Activated CD4-positive, alpha-beta memory T cell treated with anti-CD3 and anti-CD28 coated beads, Interleukin-2, amount 10 ng/mL, durations not matched to agents 7 days and 5 days (primary cell): ENCODE data around the gene ANTXR1. TPM values are rescaled to one million over a fixed set of nuclear protein-coding genes. Genes with fewer than 3 reads are reported as not detected.

Source experiments
- CTCF ChIA-PET: fragments of 350-600 bp; sonication (Branson Sonifier 250); formaldehyde crosslinking; loops from one replicate; lab custom pipeline; 2021; ENCODE audit warnings: antibody characterized with exemption, inconsistent platforms; lab: Charles Lee
- POLR2A ChIA-PET: fragments of 350-600 bp; sonication (Branson Sonifier 250); formaldehyde crosslinking; loops from one replicate; lab custom pipeline; 2021; ENCODE audit warnings: antibody characterized with exemption; lab: Charles Lee
- DNase-seq: peaks from one replicate; pipeline ENCODE4 v3.0.0-alpha.2; 2020
- H3K27ac Mint-ChIP-seq: one replicate; pipeline ENCODE4 v1.8.0; 2021; ENCODE audit warnings: mild to moderate bottlenecking, mixed read lengths
- H3K27me3 Mint-ChIP-seq: one replicate; pipeline ENCODE4 v1.8.0; 2021; ENCODE audit warnings: mixed read lengths
- H3K36me3 Mint-ChIP-seq: one replicate; pipeline ENCODE4 v1.8.0; 2021; ENCODE audit warnings: low read depth, mixed read lengths
- H3K4me1 Mint-ChIP-seq: one replicate; pipeline ENCODE4 v1.8.0; 2021; ENCODE audit warnings: mixed read lengths
- H3K4me3 Mint-ChIP-seq: one replicate; pipeline ENCODE4 v1.8.0; 2021; ENCODE audit warnings: mild to moderate bottlenecking, mixed read lengths
- H3K9me3 Mint-ChIP-seq: one replicate; pipeline ENCODE4 v1.8.0; 2021; ENCODE audit warnings: mixed read lengths
- total RNA-seq, 2 experiments: library from RNA; stranded (reverse); gene quantifications; one replicate each; pipeline ENCODE4 v1.2.3, GENCODE V29; 2021

ANTXR1 gene
- total RNA-seq, 2 experiments from 2014 or later = not detected

DNA sequence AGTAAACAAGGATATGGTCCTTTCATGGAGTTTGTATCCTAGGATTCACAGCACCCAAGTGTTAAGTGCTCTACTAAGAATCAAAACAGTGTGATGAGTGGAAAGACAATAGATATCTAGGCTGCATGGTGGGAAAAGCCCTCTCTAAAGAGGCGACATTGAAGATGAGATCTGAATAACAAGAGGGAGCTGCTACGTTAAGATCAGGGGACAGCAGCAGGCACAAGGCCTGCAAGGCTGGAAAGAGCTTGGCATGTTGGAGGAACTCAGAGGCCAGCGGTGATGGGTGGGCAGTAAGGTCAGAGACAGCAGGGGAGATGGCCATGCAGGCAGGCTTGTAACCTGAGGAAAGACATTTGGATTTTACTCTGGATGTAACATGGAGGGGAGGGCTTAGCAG lies 196.5 kb downstream of the ANTXR1 start:
- no peaks in the 10 kb centered on the region for H3K4me1 Mint-ChIP-seq
- no peak overlapping the region for H3K27ac Mint-ChIP-seq
- DNase-seq = no peak
- CTCF ChIA-PET = no interaction called here
- no peaks in the 10 kb centered on the region for H3K9me3 Mint-ChIP-seq
- POLR2A ChIA-PET = no interaction called here
- peaks cover 17% of the 10 kb centered on the region for H3K27me3 Mint-ChIP-seq
- H3K4me3 Mint-ChIP-seq = no peak overlapping the region
- H3K36me3 Mint-ChIP-seq = no peaks in the 10 kb centered on the region

DNA sequence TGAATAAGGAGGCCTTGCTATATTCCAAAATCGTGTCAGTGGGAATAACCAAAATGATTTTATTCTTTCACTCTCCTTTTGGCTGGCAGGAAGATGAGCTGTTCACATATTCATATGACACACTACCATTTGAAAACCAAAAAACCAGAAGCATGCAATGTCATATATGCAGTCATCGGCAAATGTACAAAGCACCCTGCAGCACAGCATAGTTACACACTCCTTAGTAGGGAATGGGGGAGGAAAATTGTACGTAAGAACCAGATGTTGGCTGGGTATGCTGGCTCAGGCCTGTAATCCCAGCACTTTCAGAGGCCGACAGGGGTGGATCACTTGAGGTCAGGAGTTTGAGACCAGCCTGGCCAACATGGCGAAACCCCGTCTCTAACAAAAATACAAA lies 197.4 kb downstream of the ANTXR1 start:
- H3K27me3 Mint-ChIP-seq = peaks cover 13% of the 10 kb centered on the region
- ChIA-PET CTCF (interaction anchor here (0.7 kb wide), 1 partner anchor 199 kb away, joined by 3 read pairs; no protein-coding TSS in a partner anchor), POLR2A (no interaction called here)

DNA sequence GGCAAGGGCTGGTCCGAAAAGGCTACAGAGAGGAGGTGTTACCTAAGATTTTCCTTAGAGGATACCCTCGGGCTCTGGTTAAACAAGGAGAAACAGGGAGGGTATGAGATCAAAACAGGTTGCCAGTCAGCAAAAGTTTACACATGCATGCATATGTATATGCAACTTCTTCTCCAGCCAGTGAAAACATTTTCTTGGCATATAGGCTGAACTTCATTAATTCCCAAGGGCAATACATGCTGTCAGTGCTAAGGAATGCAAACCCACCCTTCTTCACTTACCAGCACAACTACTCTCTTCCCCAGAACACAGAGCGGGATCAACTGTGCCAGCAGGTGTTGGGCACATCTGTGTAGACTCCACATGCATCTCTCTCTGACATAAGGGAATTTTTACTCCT lies 198.1 kb downstream of the ANTXR1 start:
- H3K36me3 Mint-ChIP-seq = no peaks in the 10 kb centered on the region
- CTCF ChIA-PET = interaction anchor here (0.7 kb wide), 1 partner anchor 200 kb away, joined by 3 read pairs; no protein-coding TSS in a partner anchor
- no peaks in the 10 kb centered on the region for H3K4me1 Mint-ChIP-seq
- no peak overlapping the region for H3K27ac Mint-ChIP-seq
- H3K4me3 Mint-ChIP-seq = no peak overlapping the region
- H3K9me3 Mint-ChIP-seq = no peaks in the 10 kb centered on the region
- DNase-seq = no peak
- H3K27me3 Mint-ChIP-seq = peaks cover 16% of the 10 kb centered on the region
- POLR2A ChIA-PET = no interaction called here

More for the DNA sequence above, 197.4 kb downstream of the ANTXR1 start:
- Mint-ChIP-seq H3K27ac (no peak overlapping the region), H3K36me3 (no peaks in the 10 kb centered on the region), H3K4me1 (no peaks in the 10 kb centered on the region), H3K4me3 (no peak overlapping the region), H3K9me3 (no peaks in the 10 kb centered on the region)
- no peak for DNase-seq

DNA sequence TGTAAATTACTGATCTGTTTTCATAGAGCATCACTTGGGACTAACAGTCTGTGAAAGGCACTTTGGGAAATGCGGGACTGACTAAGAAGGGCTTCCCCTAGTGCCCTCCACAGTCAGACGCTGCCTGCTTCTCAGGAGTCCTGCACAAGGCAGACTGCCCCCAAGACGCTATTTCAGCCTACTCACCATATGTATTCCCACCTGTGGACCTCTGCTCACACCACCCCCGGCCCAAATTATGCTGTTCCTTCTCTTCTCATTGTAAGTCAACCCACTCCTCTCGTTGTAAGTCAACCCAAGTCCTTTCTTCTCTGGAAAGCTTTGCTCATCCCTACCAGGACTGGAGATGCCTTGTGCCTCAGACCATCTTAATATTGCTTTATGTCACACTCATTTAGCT lies 198.7 kb downstream of the ANTXR1 start:
- POLR2A ChIA-PET = no interaction called here
- Mint-ChIP-seq H3K4me1 (no peaks in the 10 kb centered on the region), H3K27ac (no peak overlapping the region), H3K36me3 (no peaks in the 10 kb centered on the region), H3K9me3 (no peaks in the 10 kb centered on the region), H3K4me3 (no peak overlapping the region), H3K27me3 (peaks cover 17% of the 10 kb centered on the region)
- CTCF ChIA-PET = no interaction called here
- DNase-seq = no peak

DNA sequence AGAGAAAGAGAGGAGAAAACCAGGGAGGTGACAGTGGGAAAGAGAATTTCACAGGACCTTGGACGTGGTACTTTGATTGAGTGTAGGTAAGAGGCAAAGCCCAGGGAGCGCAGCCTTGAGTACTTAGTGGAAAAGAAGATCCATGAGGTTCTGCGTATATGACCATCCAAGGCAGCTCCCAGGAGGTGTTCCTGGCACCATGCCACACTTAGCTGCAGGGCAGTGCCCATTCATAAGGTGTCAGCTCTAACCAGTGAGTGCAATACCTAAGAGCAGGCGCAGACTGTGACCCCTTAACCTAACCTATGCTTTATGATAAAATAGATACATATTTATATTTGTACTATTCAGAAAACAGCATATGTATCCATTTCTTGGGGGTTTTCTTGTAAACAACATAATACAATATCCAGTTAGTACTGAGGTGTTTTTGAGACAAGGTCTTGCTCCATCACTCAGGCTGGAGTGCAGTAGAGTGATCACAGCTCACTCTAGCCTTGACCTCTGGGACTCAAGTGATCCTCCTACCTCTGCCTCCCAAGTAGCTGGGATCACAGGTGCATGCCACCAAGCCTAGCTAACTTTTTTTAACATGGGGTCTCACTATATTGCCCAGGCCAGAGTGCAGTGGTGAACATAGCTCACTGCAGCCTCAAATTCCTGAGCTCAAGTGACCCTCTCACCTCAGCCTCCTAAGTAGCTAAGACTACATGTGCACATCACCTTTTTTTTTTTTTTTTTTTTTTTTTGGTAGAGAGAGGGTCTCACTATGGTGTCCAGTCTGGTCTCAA lies 199.5 kb downstream of the ANTXR1 start:
- H3K4me3 Mint-ChIP-seq = no peak overlapping the region
- H3K4me1 Mint-ChIP-seq = no peaks in the 10 kb centered on the region
- DNase-seq = no peak
- H3K27me3 Mint-ChIP-seq = peaks cover 17% of the 10 kb centered on the region
- no peaks in the 10 kb centered on the region for H3K36me3 Mint-ChIP-seq
- ChIA-PET POLR2A (no interaction called here), CTCF (interaction anchor here (0.6 to 1.1 kb wide), 2 partner anchors 15 to 201 kb away, joined by 3 read pairs; no protein-coding TSS in a partner anchor)
- H3K27ac Mint-ChIP-seq = no peak overlapping the region
- no peaks in the 10 kb centered on the region for H3K9me3 Mint-ChIP-seq

DNA sequence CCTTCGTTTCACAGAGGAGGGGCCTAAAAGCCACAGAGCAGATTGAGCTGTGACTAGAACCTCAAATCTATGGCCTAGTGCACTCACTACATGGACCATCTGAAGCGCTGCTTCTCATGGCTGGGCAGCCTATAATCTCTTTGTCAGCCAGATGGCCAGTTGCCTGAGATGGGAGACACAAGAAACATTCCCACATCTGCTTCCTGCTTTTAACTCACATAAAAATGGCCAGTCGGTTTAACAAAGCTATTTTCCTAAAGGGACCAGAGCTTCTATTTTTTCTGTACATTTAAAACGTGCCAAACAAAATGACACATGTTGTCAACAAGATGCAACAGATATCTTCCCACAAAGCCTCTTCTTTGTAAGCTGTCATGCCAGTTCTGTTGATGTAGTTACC lies 200.2 kb downstream of the ANTXR1 start:
- ChIA-PET POLR2A (no interaction called here), CTCF (interaction anchor here (0.7 to 1.1 kb wide), 2 partner anchors 15 to 89 kb away, joined by 3 to 6 read pairs; no protein-coding TSS in a partner anchor)
- H3K36me3 Mint-ChIP-seq = no peaks in the 10 kb centered on the region
- no peaks in the 10 kb centered on the region for H3K9me3 Mint-ChIP-seq
- H3K4me1 Mint-ChIP-seq = no peaks in the 10 kb centered on the region
- DNase-seq = no peak
- peaks cover 14% of the 10 kb centered on the region for H3K27me3 Mint-ChIP-seq
- H3K27ac Mint-ChIP-seq = no peak overlapping the region
- H3K4me3 Mint-ChIP-seq = no peak overlapping the region

DNA sequence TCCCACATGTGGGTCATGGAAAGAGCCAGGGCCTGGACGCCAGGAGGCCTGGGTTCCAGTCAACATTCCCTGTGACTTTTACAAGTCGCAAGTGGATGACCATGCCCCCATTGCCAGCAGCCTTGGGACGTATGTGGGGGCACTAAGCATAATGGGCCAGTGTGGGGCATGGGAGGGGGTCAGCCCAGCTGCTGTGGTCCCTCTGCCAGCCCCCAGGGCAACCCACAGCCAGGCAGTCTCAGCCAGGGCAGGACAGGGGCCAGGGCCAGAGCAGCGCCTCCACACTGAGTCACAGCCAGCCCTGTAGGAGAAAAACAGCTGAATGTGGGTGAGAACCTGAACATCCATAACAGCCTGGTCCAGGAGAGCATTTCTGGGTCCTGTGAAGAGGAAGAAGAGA lies 200.8 kb downstream of the ANTXR1 start:
- CTCF ChIA-PET = interaction anchor here (0.7 kb wide), 1 partner anchor 89 kb away, joined by 6 read pairs; no protein-coding TSS in a partner anchor
- no peaks in the 10 kb centered on the region for H3K36me3 Mint-ChIP-seq
- H3K27ac Mint-ChIP-seq = no peak overlapping the region
- H3K4me3 Mint-ChIP-seq = no peak overlapping the region
- DNase-seq = no peak
- H3K27me3 Mint-ChIP-seq = peaks cover 14% of the 10 kb centered on the region
- POLR2A ChIA-PET = no interaction called here
- no peaks in the 10 kb centered on the region for H3K4me1 Mint-ChIP-seq
- no peaks in the 10 kb centered on the region for H3K9me3 Mint-ChIP-seq

DNA sequence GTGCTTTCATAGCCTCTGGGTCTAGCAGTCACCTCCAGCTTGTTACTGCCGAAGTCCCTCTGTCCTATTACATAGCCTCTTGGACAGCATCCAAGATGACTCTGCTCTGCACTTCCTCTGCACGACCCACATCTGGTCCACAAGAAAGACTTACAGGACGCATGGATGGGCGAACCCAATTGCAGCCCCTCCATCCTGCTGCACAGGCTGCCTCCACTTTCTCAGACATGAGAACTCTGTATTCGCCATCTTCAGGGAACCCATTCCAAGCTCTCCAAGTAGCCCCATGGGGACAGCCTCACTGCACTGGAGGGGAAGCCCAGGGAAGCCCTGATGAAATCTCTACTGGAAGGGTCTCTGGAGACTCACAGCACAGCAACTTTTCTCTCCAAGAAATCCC lies 201.9 kb downstream of the ANTXR1 start:
- Mint-ChIP-seq H3K9me3 (no peaks in the 10 kb centered on the region), H3K27ac (no peak overlapping the region), H3K4me1 (no peaks in the 10 kb centered on the region), H3K4me3 (no peak overlapping the region), H3K27me3 (peaks cover 14% of the 10 kb centered on the region), H3K36me3 (no peaks in the 10 kb centered on the region)
- no peak for DNase-seq
- POLR2A ChIA-PET = no interaction called here
- CTCF ChIA-PET = no interaction called here

DNA sequence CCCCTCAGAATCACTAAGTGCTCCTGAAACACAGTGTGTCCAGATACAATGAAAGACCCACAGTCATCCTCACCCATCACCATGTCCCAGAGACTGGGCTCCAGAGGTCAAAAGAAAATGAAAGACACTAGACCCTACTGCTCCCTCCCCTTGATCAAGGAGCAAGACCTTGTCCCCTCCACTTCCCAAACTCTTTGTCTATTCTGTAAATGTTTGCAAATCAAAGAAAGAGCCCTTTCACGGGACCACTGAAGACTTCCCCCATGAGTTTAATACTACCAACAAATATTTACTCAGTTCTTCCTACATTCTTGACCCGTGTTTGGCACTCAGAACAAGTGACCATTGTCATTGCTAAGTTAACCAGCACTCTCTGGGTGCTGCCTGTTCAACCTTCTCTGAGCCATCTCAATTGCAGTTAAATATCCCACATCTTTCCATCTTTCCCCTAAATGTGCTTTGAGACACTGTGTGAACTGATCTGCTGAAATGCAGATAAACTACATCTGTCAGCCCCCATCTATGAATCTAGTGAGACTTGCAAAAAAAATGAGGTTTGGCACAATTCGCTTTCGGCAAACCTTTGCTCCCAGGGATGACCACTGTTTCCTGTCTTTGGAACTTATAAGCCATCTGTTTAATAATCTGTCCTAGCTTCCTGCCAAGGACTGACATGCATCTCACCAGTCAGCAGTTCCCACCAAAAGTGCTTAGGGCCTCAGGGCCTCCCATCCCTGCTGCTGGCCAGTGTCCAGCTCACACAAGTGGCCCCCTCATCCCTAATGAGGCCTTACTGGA lies 203.8 kb downstream of the ANTXR1 start:
- Mint-ChIP-seq H3K4me3 (no peak overlapping the region), H3K36me3 (no peaks in the 10 kb centered on the region), H3K27ac (no peak overlapping the region), H3K9me3 (no peaks in the 10 kb centered on the region), H3K4me1 (no peaks in the 10 kb centered on the region), H3K27me3 (peaks cover 19% of the 10 kb centered on the region)
- ChIA-PET CTCF (no interaction called here), POLR2A (no interaction called here)
- no peak for DNase-seq

DNA sequence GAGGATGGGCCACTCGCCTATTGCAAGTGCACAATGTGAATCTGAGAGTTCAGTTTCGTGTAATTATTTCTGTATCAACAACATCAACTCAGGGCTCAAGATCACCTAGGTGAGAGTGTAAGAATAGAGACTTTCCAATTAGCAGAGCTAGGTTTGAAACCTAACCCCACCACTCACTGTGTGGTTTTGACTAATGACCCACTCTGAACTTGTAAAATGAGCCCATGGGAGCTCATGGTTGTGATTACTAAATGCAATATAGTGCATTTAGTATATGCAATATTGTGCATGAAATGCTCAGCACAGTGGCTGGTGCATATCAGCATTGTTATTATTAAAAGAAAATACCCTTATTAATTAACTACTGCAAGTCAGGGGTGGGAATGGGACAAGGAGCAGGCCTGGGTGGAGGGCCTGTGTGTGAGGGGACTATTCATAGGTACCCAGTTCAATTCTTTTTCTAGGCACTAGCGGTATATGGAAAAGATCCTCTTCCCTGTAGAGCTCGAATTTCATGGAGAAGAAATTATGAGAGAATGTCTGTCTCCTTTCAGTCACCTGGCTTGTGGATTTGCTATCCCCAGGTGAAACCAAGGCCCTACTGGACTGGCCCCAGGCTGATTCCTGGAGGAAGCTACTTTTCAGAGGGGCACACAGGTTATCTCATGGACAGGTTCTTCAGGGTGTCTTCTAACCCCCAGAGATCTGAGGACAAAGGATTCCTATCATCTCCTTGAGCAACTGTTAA lies 204.5 kb downstream of the ANTXR1 start:
- no peak for DNase-seq
- H3K36me3 Mint-ChIP-seq = no peaks in the 10 kb centered on the region
- ChIA-PET POLR2A (no interaction called here), CTCF (no interaction called here)
- no peaks in the 10 kb centered on the region for H3K9me3 Mint-ChIP-seq
- H3K27me3 Mint-ChIP-seq = peaks cover 25% of the 10 kb centered on the region
- H3K4me1 Mint-ChIP-seq = no peaks in the 10 kb centered on the region
- no peak overlapping the region for H3K27ac Mint-ChIP-seq
- H3K4me3 Mint-ChIP-seq = no peak overlapping the region

DNA sequence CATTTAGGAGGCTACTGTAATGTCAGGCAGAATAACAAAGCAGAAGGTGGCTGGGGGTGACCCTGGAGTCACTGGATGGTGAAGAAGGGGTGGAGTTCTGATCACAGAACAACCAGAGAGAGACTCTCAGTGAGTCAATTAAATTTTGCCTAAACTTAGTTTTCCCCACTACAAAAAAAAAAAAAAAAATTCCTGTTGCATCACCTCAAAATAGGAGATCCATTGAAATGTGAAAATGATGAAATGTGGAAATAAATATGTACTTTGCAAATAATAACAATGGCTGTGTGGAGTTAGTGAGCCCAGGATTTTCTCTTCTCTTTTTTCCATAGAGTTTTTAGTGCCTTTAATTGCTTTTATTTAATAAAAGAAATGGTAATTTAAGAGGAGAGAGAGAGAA lies 208.5 kb downstream of the ANTXR1 start:
- Mint-ChIP-seq H3K36me3 (no peaks in the 10 kb centered on the region), H3K27me3 (peaks cover 29% of the 10 kb centered on the region), H3K4me3 (no peak overlapping the region), H3K27ac (no peak overlapping the region), H3K9me3 (no peaks in the 10 kb centered on the region), H3K4me1 (no peaks in the 10 kb centered on the region)
- CTCF ChIA-PET = no interaction called here
- no peak for DNase-seq
- POLR2A ChIA-PET = no interaction called here

DNA sequence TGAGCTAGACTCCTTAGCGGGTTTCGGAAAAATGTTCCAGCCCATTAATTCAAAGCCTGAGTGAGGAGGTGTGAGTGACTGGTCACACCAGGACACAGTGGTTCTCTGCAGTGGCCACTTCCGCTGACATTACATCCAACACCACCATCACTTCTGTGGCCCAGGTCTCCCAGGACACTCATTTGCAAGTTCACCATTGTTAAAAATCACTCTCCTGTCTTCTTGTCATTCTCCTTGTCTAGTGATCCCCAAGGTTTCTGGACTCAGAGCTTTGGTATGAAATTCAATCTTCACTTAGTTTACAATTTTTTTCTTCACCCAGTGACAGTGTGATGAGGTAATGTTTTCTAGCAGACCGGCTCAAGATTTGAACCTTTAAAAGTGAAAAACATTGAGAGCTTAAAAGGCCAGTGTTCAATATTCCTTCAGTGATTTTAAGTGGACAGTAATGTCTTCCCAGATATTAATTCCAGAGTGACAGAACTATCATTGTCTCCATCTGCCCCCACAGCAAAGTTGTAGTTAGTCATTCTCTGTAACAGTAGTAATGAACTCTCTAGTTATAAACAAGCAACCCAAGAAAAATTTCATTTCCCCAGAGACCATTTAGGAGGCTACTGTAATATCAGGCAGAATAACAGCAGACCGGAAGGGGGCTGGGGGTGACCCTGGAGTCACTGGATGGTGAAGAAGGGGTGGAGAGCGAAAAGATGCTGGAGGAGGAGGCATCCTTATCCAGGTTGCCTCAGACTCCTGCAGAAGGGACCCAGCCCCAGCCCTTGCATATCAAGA lies 209.2 kb downstream of the ANTXR1 start:
- CTCF ChIA-PET = no interaction called here
- H3K9me3 Mint-ChIP-seq = no peaks in the 10 kb centered on the region
- H3K4me1 Mint-ChIP-seq = no peaks in the 10 kb centered on the region
- no peak overlapping the region for H3K27ac Mint-ChIP-seq
- no peaks in the 10 kb centered on the region for H3K36me3 Mint-ChIP-seq
- DNase-seq = no peak
- peaks cover 25% of the 10 kb centered on the region for H3K27me3 Mint-ChIP-seq
- H3K4me3 Mint-ChIP-seq = no peak overlapping the region
- POLR2A ChIA-PET = no interaction called here
